PFSK-1 (cell line): ENCODE results near the gene SLC26A4.

Experiments
- FOXP2 ChIP-seq: optimal IDR thresholded peaks from 2 replicates; pipeline ENCODE3; 2011; ENCODE audit warnings: borderline replicate concordance, control low read depth, inconsistent platforms; ENCODE audit not compliant: insufficient read depth; ENCODE audit errors: extremely low read length, extremely low read depth
- POLR2AphosphoS5 ChIP-seq: IDR thresholded peaks from 2 replicates; pipeline ENCODE4 v1.6.1; 2012; ENCODE audit warnings: low read depth, mild to moderate bottlenecking, control low read depth, low read length, moderate library complexity
- SIN3A ChIP-seq: IDR thresholded peaks from 2 replicates; pipeline ENCODE4 v1.6.1; 2012; ENCODE audit warnings: mild to moderate bottlenecking, low read length, moderate library complexity, borderline replicate concordance; ENCODE audit not compliant: insufficient read depth
- TAF1 ChIP-seq: IDR thresholded peaks from 2 replicates; pipeline ENCODE4 v1.6.1; 2012; ENCODE audit warnings: low read length, control low read depth, borderline replicate concordance; ENCODE audit not compliant: insufficient read depth
- TF ChIP-seq, protein P1 (sequence below), 2 experiments: IDR thresholded peaks; 2 replicates each; pipeline versions ENCODE4 v1.6.1 to v1.8.0; 2011 to 2012; ENCODE audit warnings: low read depth in 2 of 2, low read length in 2 of 2, control low read depth in 1 of 2, inconsistent platforms in 1 of 2, mild to moderate bottlenecking in 1 of 2, moderate library complexity in 1 of 2; ENCODE audit not compliant: insufficient read depth in 1 of 2

The SLC26A4 gene

DNA sequence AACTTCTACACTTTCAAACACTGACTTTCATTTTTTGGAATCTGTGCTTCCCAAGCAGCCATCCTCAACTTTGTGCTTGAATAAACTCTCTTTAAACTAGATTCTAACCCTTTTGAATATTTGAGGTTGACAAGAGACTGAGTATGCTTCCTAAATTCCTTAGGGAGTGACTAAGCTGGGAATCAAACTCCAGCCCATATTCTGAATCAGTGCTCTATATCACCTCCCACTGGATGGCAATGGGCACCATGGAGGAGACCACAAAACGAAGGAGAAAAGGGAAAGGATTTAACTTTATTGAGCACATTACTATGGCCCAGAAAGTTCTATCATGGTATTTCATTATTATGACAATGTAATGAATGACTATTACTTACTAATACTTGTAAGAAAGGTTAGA lies 17.2 kb upstream of the SLC26A4 start:
- TF ChIP-seq FOXP2: no peak
- no peak for TF ChIP-seq POLR2AphosphoS5
- TF ChIP-seq, protein P1, sequence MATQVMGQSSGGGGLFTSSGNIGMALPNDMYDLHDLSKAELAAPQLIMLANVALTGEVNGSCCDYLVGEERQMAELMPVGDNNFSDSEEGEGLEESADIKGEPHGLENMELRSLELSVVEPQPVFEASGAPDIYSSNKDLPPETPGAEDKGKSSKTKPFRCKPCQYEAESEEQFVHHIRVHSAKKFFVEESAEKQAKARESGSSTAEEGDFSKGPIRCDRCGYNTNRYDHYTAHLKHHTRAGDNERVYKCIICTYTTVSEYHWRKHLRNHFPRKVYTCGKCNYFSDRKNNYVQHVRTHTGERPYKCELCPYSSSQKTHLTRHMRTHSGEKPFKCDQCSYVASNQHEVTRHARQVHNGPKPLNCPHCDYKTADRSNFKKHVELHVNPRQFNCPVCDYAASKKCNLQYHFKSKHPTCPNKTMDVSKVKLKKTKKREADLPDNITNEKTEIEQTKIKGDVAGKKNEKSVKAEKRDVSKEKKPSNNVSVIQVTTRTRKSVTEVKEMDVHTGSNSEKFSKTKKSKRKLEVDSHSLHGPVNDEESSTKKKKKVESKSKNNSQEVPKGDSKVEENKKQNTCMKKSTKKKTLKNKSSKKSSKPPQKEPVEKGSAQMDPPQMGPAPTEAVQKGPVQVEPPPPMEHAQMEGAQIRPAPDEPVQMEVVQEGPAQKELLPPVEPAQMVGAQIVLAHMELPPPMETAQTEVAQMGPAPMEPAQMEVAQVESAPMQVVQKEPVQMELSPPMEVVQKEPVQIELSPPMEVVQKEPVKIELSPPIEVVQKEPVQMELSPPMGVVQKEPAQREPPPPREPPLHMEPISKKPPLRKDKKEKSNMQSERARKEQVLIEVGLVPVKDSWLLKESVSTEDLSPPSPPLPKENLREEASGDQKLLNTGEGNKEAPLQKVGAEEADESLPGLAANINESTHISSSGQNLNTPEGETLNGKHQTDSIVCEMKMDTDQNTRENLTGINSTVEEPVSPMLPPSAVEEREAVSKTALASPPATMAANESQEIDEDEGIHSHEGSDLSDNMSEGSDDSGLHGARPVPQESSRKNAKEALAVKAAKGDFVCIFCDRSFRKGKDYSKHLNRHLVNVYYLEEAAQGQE (IDR thresholded peaks at IDR 0.05; ENCODE audit: insufficient read depth in 1 of 2, low read depth in 2 of 2, low read length in 2 of 2): no peak
- no peak for TF ChIP-seq TAF1
- no peak for TF ChIP-seq SIN3A

DNA sequence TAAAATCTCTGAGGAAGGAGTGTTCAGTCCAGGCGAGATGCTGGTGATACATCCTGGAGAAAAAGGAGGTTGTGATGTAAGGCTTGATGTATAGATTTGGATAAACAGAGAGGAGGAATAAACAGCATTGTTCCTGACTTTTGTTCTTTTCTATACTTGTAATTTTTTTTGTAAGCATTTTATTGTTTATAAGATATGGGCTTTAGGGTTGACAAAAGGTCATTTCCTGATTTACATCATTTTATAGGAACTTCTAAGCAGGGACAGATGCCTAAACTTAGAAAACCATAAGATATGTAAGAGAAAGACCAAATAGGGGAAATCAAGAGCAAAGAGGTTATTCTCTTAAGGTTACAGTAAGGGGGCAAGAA lies 16.7 kb upstream of the SLC26A4 start:
- TF ChIP-seq, protein P1 (IDR thresholded peaks at IDR 0.05; ENCODE audit: insufficient read depth in 1 of 2, low read depth in 2 of 2, low read length in 2 of 2): no peak
- TF ChIP-seq POLR2AphosphoS5 (no peak), TAF1 (no peak), SIN3A (no peak), FOXP2 (no peak)

DNA sequence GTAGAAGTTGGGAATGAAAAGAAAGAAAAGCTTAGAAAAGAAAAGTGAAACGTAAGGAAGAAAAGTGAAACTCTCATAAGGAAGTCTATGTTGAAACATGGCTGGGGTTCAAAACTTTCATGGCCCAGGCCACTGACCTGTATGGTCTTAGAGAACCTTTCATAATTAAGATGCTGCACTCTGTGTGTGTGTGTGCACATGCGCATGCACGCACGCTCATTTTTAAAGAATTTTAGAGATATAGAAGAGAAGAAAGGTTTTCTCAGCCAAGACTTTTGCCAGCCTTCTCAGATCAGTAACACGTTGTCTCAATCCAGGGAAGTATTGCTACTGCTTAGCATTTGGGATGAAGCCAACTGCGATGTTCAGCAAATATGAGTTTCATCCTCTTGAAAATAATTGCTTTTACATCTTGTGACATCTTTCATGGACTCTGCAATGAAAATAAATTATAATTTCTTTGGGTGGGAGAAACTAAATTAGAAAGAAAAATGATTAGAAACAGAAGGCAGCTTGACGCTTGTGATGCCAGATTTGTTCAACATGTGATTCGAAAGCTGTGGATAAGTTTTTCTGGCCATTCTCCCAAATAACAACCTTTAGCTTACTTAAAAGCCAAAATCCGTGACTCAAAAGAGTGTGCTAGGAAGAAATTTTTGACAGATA lies 16.2 kb upstream of the SLC26A4 start:
- TF ChIP-seq POLR2AphosphoS5: no peak

DNA sequence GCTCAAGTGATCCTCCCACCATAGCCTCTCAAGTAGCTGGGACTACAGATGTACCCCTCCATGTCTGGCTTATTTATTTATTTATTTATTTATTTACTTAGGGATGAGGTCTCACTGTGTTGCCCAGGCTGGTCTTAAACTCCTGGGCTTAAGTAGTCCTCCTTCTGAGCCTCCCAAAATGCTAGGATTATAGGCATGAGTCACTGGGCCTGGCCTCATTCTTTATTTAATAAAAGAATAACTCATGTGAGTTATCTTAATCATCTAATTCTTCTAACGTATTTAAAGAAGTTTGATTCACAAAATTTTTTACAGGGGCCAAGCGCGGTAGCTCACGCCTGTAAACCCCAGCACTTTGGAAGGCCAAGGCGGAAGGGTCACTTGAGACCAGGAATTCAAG lies 8.0 kb upstream of the SLC26A4 start:
- TF ChIP-seq, protein P1 (IDR thresholded peaks at IDR 0.05; ENCODE audit: insufficient read depth in 1 of 2, low read depth in 2 of 2, low read length in 2 of 2): no peak
- TF ChIP-seq POLR2AphosphoS5 (no peak), SIN3A (no peak), FOXP2 (no peak), TAF1 (no peak)

DNA sequence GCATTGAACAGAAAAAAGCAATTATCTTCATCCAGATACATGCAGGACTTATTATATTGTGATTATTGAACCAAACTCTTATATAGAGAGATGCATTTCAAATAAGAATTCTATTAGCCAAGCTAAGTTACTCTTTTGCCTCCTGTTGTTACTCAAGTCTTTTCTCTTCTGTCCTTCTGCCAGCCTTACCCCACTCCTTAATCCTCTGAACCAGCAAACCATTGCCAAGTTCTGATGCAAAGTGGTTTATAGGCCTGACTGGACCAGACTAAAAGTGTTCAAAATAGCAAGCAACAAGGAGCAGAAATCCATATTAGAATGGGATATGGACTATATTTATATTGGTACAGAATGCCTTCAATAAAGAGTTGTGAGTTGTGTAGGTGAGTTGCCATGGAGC lies 2.2 kb upstream of the SLC26A4 start:
- TF ChIP-seq, protein P1 (IDR thresholded peaks at IDR 0.05; ENCODE audit: insufficient read depth in 1 of 2, low read depth in 2 of 2, low read length in 2 of 2): no peak
- TF ChIP-seq FOXP2 (no peak), SIN3A (no peak), TAF1 (no peak), POLR2AphosphoS5 (no peak)
